Loucy (cell line): ENCODE data around the gene HMGXB3.

ENCODE experiments used
- CTCF ChIP-seq: fragments of 200-600 bp; sonication (generic); conservative IDR thresholded peaks from 2 replicates; pipeline ENCODE4 v1.5.1; 2014; ENCODE audit warnings: mild to moderate bottlenecking, antibody characterized with exemption, low read length
- EZH2phosphoT487 ChIP-seq: fragments of 200-600 bp; IDR thresholded peaks from 2 replicates; pipeline ENCODE4 v1.6.1; 2018; ENCODE audit warnings: antibody characterized with exemption, mild to moderate bottlenecking, moderate library complexity, borderline replicate concordance

GRCh38 chr5:150063638-150064037 is 63.1 kb downstream of the HMGXB3 start:
- TF ChIP-seq CTCF (no peak), EZH2phosphoT487 (no peak)
